WTC11 (cell line): Measurements from ENCODE around the gene EVA1C. TPM values are rescaled to one million over a fixed set of nuclear protein-coding genes. Genes with fewer than 3 reads are reported as not detected.
A peak's percentile ranks its signal among the peaks of the same experiment; 100 is the strongest.

Source experiments
- ATAC-seq: fragments of 200-7000 bp; cut with Tn5 transposase; 2 replicates; pipeline ENCODE4 v1.10.0; 2021; ENCODE audit warnings: mild to moderate bottlenecking, moderate library complexity
- CTCF ChIA-PET: fragments of 300-600 bp; sonication (Branson Sonifier 250); formaldehyde crosslinking; loops from one replicate; lab custom pipeline; 2021; ENCODE audit warnings: antibody characterized with exemption; lab: Charles Lee
- POLR2A ChIA-PET: fragments of 350-600 bp; sonication (Branson Sonifier 250); formaldehyde crosslinking; loops from one replicate; lab custom pipeline; 2021; ENCODE audit warnings: antibody characterized with exemption; lab: Charles Lee
- DNase-seq: peaks from one replicate; pipeline ENCODE4 v3.0.0; 2021; ENCODE audit warnings: low spot score
- H3K27ac Mint-ChIP-seq: 2 replicates; pipeline ENCODE4 v1.8.0; 2021; ENCODE audit warnings: mixed read lengths
- H3K27me3 Mint-ChIP-seq: 2 replicates; pipeline ENCODE4 v1.8.0; 2021; ENCODE audit warnings: low read depth, mild to moderate bottlenecking, moderate library complexity, mixed read lengths
- H3K36me3 Mint-ChIP-seq: 2 replicates; pipeline ENCODE4 v1.8.0; 2021; ENCODE audit warnings: mixed read lengths
- H3K4me1 Mint-ChIP-seq: 2 replicates; pipeline ENCODE4 v1.8.0; 2022; ENCODE audit warnings: mixed read lengths
- H3K4me3 Mint-ChIP-seq: 2 replicates; pipeline ENCODE4 v1.8.0; 2021; ENCODE audit warnings: mild to moderate bottlenecking, moderate library complexity, mixed read lengths
- H3K9me3 Mint-ChIP-seq: 2 replicates; pipeline ENCODE4 v1.8.0; 2021; ENCODE audit warnings: mixed read lengths
- CREB1 ChIP-seq: sonication (generic); formaldehyde crosslinking; IDR thresholded peaks from 2 replicates; pipeline ENCODE4 v1.8.0; 2023; ENCODE audit warnings: mild to moderate bottlenecking, missing genetic modification reagents
- CTCF ChIP-seq: fragments of 200-600 bp; IDR thresholded peaks from 2 replicates; pipeline ENCODE4 v1.8.0; 2022; ENCODE audit warnings: antibody characterized with exemption
- E2F1 ChIP-seq: sonication (generic); formaldehyde crosslinking; IDR thresholded peaks from 2 replicates; pipeline ENCODE4 v1.8.0; 2022; ENCODE audit warnings: mild to moderate bottlenecking, missing genetic modification reagents
- JUN ChIP-seq: sonication (generic); formaldehyde crosslinking; IDR thresholded peaks from 2 replicates; pipeline ENCODE4 v1.8.0; 2023; ENCODE audit warnings: mild to moderate bottlenecking, missing genetic modification reagents
- MYBL2 ChIP-seq: sonication (generic); formaldehyde crosslinking; IDR thresholded peaks from 2 replicates; pipeline ENCODE4 v1.8.1; 2023; ENCODE audit warnings: mild to moderate bottlenecking, moderate library complexity, missing genetic modification reagents
- NFATC4 ChIP-seq: fragments of 250-450 bp; sonication (Bioruptor Pico); IDR thresholded peaks from 2 replicates; pipeline ENCODE4 v1.9.0; 2021; ENCODE audit warnings: mild to moderate bottlenecking
- NFYB ChIP-seq: sonication (generic); formaldehyde crosslinking; conservative IDR thresholded peaks from 2 replicates; pipeline ENCODE4 v1.8.0; 2022; ENCODE audit warnings: low read depth, missing genetic modification reagents
- NR1H2 ChIP-seq: sonication (generic); formaldehyde crosslinking; IDR thresholded peaks from 2 replicates; pipeline ENCODE4 v1.9.0; 2021; ENCODE audit warnings: mild to moderate bottlenecking, moderate library complexity, missing genetic modification reagents
- NR2C2 ChIP-seq: sonication (generic); formaldehyde crosslinking; IDR thresholded peaks from 2 replicates; pipeline ENCODE4 v1.8.0; 2022; ENCODE audit warnings: mild to moderate bottlenecking, missing genetic modification reagents
- PREB ChIP-seq: sonication (generic); formaldehyde crosslinking; IDR thresholded peaks from 2 replicates; pipeline ENCODE4 v1.8.1; 2022; ENCODE audit warnings: mild to moderate bottlenecking, missing genetic modification reagents, moderate library complexity, borderline replicate concordance
- RORB ChIP-seq: fragments of 250-450 bp; sonication (Bioruptor Pico); IDR thresholded peaks from 2 replicates; pipeline ENCODE4 v1.9.0; 2021; ENCODE audit warnings: mild to moderate bottlenecking
- SOX15 ChIP-seq: fragments of 250-450 bp; sonication (Bioruptor Pico); IDR thresholded peaks from 2 replicates; pipeline ENCODE4 v1.9.0; 2021; ENCODE audit warnings: mild to moderate bottlenecking
- TEAD1 ChIP-seq: sonication (generic); formaldehyde crosslinking; IDR thresholded peaks from 2 replicates; pipeline ENCODE4 v1.8.0; 2022; ENCODE audit warnings: mild to moderate bottlenecking, missing genetic modification reagents
- ZMAT4 ChIP-seq: fragments of 250-450 bp; sonication (Bioruptor Pico); IDR thresholded peaks from 2 replicates; pipeline ENCODE4 v1.9.0; 2021; ENCODE audit warnings: mild to moderate bottlenecking
- ZNF396 ChIP-seq: fragments of 250-450 bp; sonication (Bioruptor Pico); IDR thresholded peaks from 2 replicates; pipeline ENCODE4 v1.8.0; 2021; ENCODE audit warnings: mild to moderate bottlenecking, moderate library complexity, borderline replicate concordance
- ZNF671 ChIP-seq: fragments of 250-450 bp; sonication (Bioruptor Pico); IDR thresholded peaks from 2 replicates; pipeline ENCODE4 v1.8.0; 2021; ENCODE audit warnings: mild to moderate bottlenecking
- total RNA-seq: library from RNA; stranded (reverse); gene quantifications from 3 replicates; pipeline ENCODE4 v1.2.3, GENCODE V29; 2021
- TF ChIP-seq, protein P1 (sequence below): fragments of 250-450 bp; sonication (Bioruptor Pico); IDR thresholded peaks from 2 replicates; pipeline ENCODE4 v1.9.0; 2021; ENCODE audit warnings: mild to moderate bottlenecking, borderline replicate concordance
- TF ChIP-seq, protein P2 (sequence below): sonication (generic); formaldehyde crosslinking; IDR thresholded peaks from 2 replicates; pipeline ENCODE4 v1.8.1; 2022; ENCODE audit warnings: low read depth, missing genetic modification reagents, borderline replicate concordance
- TF ChIP-seq, protein P3 (sequence below): fragments of 250-450 bp; sonication (Bioruptor Pico); IDR thresholded peaks from 2 replicates; pipeline ENCODE4 v1.9.0; 2021; ENCODE audit warnings: moderate library complexity, mild to moderate bottlenecking, inconsistent platforms, borderline replicate concordance

The EVA1C gene
- total RNA-seq, 1 experiment from 2014 or later = 3.1 TPM

- TF ChIP-seq, protein P1, sequence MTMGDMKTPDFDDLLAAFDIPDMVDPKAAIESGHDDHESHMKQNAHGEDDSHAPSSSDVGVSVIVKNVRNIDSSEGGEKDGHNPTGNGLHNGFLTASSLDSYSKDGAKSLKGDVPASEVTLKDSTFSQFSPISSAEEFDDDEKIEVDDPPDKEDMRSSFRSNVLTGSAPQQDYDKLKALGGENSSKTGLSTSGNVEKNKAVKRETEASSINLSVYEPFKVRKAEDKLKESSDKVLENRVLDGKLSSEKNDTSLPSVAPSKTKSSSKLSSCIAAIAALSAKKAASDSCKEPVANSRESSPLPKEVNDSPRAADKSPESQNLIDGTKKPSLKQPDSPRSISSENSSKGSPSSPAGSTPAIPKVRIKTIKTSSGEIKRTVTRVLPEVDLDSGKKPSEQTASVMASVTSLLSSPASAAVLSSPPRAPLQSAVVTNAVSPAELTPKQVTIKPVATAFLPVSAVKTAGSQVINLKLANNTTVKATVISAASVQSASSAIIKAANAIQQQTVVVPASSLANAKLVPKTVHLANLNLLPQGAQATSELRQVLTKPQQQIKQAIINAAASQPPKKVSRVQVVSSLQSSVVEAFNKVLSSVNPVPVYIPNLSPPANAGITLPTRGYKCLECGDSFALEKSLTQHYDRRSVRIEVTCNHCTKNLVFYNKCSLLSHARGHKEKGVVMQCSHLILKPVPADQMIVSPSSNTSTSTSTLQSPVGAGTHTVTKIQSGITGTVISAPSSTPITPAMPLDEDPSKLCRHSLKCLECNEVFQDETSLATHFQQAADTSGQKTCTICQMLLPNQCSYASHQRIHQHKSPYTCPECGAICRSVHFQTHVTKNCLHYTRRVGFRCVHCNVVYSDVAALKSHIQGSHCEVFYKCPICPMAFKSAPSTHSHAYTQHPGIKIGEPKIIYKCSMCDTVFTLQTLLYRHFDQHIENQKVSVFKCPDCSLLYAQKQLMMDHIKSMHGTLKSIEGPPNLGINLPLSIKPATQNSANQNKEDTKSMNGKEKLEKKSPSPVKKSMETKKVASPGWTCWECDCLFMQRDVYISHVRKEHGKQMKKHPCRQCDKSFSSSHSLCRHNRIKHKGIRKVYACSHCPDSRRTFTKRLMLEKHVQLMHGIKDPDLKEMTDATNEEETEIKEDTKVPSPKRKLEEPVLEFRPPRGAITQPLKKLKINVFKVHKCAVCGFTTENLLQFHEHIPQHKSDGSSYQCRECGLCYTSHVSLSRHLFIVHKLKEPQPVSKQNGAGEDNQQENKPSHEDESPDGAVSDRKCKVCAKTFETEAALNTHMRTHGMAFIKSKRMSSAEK (CRISPR knock-in tag) = no peak
- no peak for TF ChIP-seq ZMAT4 (CRISPR knock-in tag)
- no peak for TF ChIP-seq MYBL2 (CRISPR knock-in tag)
- no peak for TF ChIP-seq SOX15 (CRISPR knock-in tag)
- TF ChIP-seq ZNF396 (CRISPR knock-in tag) = no peak
- no peak for TF ChIP-seq NFYB (CRISPR knock-in tag)
- no peak for TF ChIP-seq CREB1
These were observed 111.0 kb downstream of the EVA1C start (continued) for GRCh38 chr21:32523463-32523862.

GRCh38 chr21:32523988-32524719 is 111.6 kb downstream of the EVA1C start:
- no peak for TF ChIP-seq E2F1 (CRISPR knock-in tag)
- no peak for TF ChIP-seq ZNF671
- no peak for TF ChIP-seq RORB (CRISPR knock-in tag)
- TF ChIP-seq NFATC4 = no peak
- no peak for TF ChIP-seq CTCF
- Mint-ChIP-seq H3K4me1 (peaks cover 38% of the 10 kb centered on the region), H3K27ac (peak overlapping the region; percentile 59; the same call in 1 of the 2 replicates), H3K4me3 (no peak overlapping the region), H3K9me3 (peaks cover 6% of the 10 kb centered on the region), H3K36me3 (peaks cover under 1% of the 10 kb centered on the region; the same call in 1 of the 2 replicates), H3K27me3 (0 out of 2 replicates have a peak, but pooled peaks cover 2% of the 10 kb centered on the region)
- ATAC-seq (peak; percentile 29; the same call in 1 of the 2 replicates), DNase-seq (no peak)
- ChIA-PET CTCF (interaction anchor here (0.6 to 3.7 kb wide), 8 partner anchors 15 to 218 kb away, joined by 3 to 14 read pairs (median 5); no protein-coding TSS in a partner anchor), POLR2A (no interaction called here)

- ChIA-PET POLR2A (interaction anchor here (1.6 kb wide), 1 partner anchor 15 kb away, joined by 4 read pairs; no protein-coding TSS in a partner anchor), CTCF (interaction anchor here (0.9 to 3.7 kb wide), 7 partner anchors 14 to 219 kb away, joined by 3 to 14 read pairs (median 5); no protein-coding TSS in a partner anchor)
- Mint-ChIP-seq H3K27ac (peak overlapping the region; percentile 51), H3K27me3 (0 out of 2 replicates have a peak, but pooled peaks cover 2% of the 10 kb centered on the region), H3K9me3 (peaks cover 17% of the 10 kb centered on the region), H3K4me1 (peaks cover 38% of the 10 kb centered on the region), H3K4me3 (no peak overlapping the region), H3K36me3 (peaks cover under 1% of the 10 kb centered on the region)
- DNase-seq (peak; percentile 33), ATAC-seq (peak; percentile 82)
- no peak for TF ChIP-seq NR2C2 (CRISPR knock-in tag)
- no peak for TF ChIP-seq TEAD1 (CRISPR knock-in tag)
- no peak for TF ChIP-seq JUN (CRISPR knock-in tag)
- TF ChIP-seq NR1H2 (CRISPR knock-in tag) = no peak
- TF ChIP-seq PREB (CRISPR knock-in tag) = no peak
- TF ChIP-seq, protein P2, sequence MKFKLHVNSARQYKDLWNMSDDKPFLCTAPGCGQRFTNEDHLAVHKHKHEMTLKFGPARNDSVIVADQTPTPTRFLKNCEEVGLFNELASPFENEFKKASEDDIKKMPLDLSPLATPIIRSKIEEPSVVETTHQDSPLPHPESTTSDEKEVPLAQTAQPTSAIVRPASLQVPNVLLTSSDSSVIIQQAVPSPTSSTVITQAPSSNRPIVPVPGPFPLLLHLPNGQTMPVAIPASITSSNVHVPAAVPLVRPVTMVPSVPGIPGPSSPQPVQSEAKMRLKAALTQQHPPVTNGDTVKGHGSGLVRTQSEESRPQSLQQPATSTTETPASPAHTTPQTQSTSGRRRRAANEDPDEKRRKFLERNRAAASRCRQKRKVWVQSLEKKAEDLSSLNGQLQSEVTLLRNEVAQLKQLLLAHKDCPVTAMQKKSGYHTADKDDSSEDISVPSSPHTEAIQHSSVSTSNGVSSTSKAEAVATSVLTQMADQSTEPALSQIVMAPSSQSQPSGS (CRISPR knock-in tag) = no peak
- TF ChIP-seq, protein P3, sequence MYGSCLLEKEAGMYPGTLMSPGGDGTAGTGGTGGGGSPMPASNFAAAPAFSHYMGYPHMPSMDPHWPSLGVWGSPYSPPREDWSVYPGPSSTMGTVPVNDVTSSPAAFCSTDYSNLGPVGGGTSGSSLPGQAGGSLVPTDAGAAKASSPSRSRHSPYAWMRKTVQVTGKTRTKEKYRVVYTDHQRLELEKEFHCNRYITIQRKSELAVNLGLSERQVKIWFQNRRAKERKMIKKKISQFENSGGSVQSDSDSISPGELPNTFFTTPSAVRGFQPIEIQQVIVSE = no peak
- no peak for TF ChIP-seq ZMAT4 (CRISPR knock-in tag)
These were observed 112.8 kb downstream of the EVA1C start for GRCh38 chr21:32525282-32525681.
